GM18867 (cell line): ENCODE measurements around the gene GPI.
"Not testable (repeated sequence)": the region's sequence is repeated elsewhere in the genome, so short reads cannot be mapped to it uniquely, and the experiment has no call there.

Source experiments
- ATAC-seq: cut with Tn5 transposase; IDR thresholded peaks from one replicate; pipeline ENCODE4 v1.9.1; 2021; ENCODE audit warnings: mild to moderate bottlenecking, moderate library complexity; ENCODE audit not compliant: unreplicated experiment

Gene GPI

GRCh38 chr19:34364830-34365462 is at the start of gene GPI:
TSS of gene GPI (plus strand) at chr19:34365196. CDS start at chr19:34365267, 71 bp downstream.
- ATAC-seq = peak; percentile 70

GRCh38 chr19:34316247-34316646 is 48.7 kb upstream of the GPI start:
- ATAC-seq = no peak

GRCh38 chr19:34316741-34317301 is 48.2 kb upstream of the GPI start:
- no peak for ATAC-seq

GRCh38 chr19:34317311-34317927 is 47.6 kb upstream of the GPI start:
- no peak for ATAC-seq

- no peak for ATAC-seq
These were observed 45.8 kb upstream of the GPI start for GRCh38 chr19:34319230-34319585.

- no peak for ATAC-seq
These were observed 45.2 kb upstream of the GPI start for GRCh38 chr19:34319785-34320184.

GRCh38 chr19:34320277-34320676 is 44.7 kb upstream of the GPI start:
- ATAC-seq = no peak

- no peak for ATAC-seq
These were observed 43.3 kb upstream of the GPI start for GRCh38 chr19:34321735-34322134.

GRCh38 chr19:34323433-34324204 is 41.4 kb upstream of the GPI start:
- ATAC-seq = no peak

GRCh38 chr19:34324320-34324719 is 40.7 kb upstream of the GPI start:
- no peak for ATAC-seq

GRCh38 chr19:34325181-34325580 is 39.8 kb upstream of the GPI start:
- ATAC-seq = no peak

GRCh38 chr19:34325981-34326787 is 38.8 kb upstream of the GPI start:
- no peak for ATAC-seq

- ATAC-seq = no peak
These were observed 37.1 kb upstream of the GPI start for GRCh38 chr19:34327851-34328250.

- ATAC-seq = no peak
These were observed 36.0 kb upstream of the GPI start for GRCh38 chr19:34328982-34329381.

GRCh38 chr19:34330116-34330515 is 34.9 kb upstream of the GPI start:
- ATAC-seq = no peak

- not testable (repeated sequence) for ATAC-seq
These were observed 34.4 kb upstream of the GPI start for GRCh38 chr19:34330596-34330995.

GRCh38 chr19:34331596-34331995 is 33.4 kb upstream of the GPI start:
- not testable (repeated sequence) for ATAC-seq

- no peak for ATAC-seq
These were observed 32.8 kb upstream of the GPI start for GRCh38 chr19:34332027-34332760.

- ATAC-seq = no peak
These were observed 29.1 kb upstream of the GPI start for GRCh38 chr19:34335914-34336313.

GRCh38 chr19:34336781-34337271 is 28.2 kb upstream of the GPI start:
- no peak for ATAC-seq
